ENCODE measurements around the gene CDKL5.

Gene CDKL5

DNA sequence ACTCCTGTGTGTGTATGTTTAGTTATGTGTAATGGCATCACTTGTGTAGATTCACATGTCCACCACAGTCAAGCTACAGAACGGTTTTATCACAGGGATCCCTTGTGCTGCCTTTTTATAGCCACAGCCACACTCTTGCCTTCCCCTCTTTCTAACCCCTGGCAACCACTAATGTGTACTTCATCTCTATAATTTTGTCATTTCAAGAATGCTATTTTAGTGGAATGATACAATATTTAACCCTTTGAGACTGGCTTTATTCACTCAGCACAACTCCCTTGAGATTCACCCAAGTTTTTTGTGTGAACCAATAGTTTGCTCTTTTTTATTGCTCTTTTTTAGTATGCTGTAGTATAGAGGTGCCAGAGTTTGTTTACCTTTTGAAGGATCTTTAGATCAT, 112.1 kb downstream of the CDKL5 start:
- Histone ChIP-seq H3K4me2 (ENCODE audit: insufficient read depth, low read length, poor library complexity, severe bottlenecking) (no peak overlapping the region), H3K4ac (ENCODE audit: low read length) (no peak overlapping the region), H2BK120ac (ENCODE audit: low read depth, low read length) (no peak overlapping the region), H2AFZ (ENCODE audit: low read length) (no peak overlapping the region), H4K91ac (ENCODE audit: low read depth, low read length, poor library complexity) (no peak overlapping the region), H3K4me1 (ENCODE audit: control insufficient read depth in 2 of 2, insufficient read depth in 1 of 2, low read depth in 1 of 2, low read length in 2 of 2) (peaks cover 0 to 2% of the 10 kb centered on the region in 2 donors), H3K79me1 (ENCODE audit: low read depth, low read length) (no peaks in the 10 kb centered on the region), H3K36me3 (replicated peaks in 1 of 2; ENCODE audit: control insufficient read depth in 2 of 2, insufficient read depth in 2 of 2, low read length in 2 of 2) (no peaks in the 10 kb centered on the region), H3K23ac (ENCODE audit: low read depth, low read length, poor library complexity) (no peak overlapping the region), H3K27me3 (ENCODE audit: control insufficient read depth in 3 of 3, insufficient read depth in 3 of 3, low read depth in 1 of 3, low read length in 3 of 3) (no peaks in the 10 kb centered on the region), H3K9me3 (replicated peaks in 1 of 2; ENCODE audit: control insufficient read depth in 2 of 2, insufficient read depth in 1 of 2, low read depth in 1 of 2, low read length in 2 of 2) (no peaks in the 10 kb centered on the region), H3K14ac (ENCODE audit: low read length) (no peak overlapping the region), H2BK5ac (ENCODE audit: low read length) (no peak overlapping the region), H3K18ac (ENCODE audit: low read length) (no peak overlapping the region), H3K27ac (replicated peaks; ENCODE audit: low read length) (no peak overlapping the region), H2BK12ac (ENCODE audit: low read length) (no peak overlapping the region), H2AK5ac (ENCODE audit: low read depth, low read length) (no peak overlapping the region), H3K9ac (ENCODE audit: low read depth, low read length, poor library complexity) (no peak overlapping the region), H3K4me3 (ENCODE audit: low read length in 2 of 2) (no peak overlapping the region), H4K8ac (ENCODE audit: low read depth, low read length) (no peak overlapping the region), H2BK15ac (ENCODE audit: low read length) (no peak overlapping the region)
- no peak for DNase-seq (ENCODE audit: low spot score)
- no CpG with 5 or more reads among the region's 1 CpG for WGBS, 2 donors (ENCODE audit: extremely low coverage in 2 of 2, insufficient read length in 2 of 2, insufficient replicate concordance in 1 of 2)

DNA sequence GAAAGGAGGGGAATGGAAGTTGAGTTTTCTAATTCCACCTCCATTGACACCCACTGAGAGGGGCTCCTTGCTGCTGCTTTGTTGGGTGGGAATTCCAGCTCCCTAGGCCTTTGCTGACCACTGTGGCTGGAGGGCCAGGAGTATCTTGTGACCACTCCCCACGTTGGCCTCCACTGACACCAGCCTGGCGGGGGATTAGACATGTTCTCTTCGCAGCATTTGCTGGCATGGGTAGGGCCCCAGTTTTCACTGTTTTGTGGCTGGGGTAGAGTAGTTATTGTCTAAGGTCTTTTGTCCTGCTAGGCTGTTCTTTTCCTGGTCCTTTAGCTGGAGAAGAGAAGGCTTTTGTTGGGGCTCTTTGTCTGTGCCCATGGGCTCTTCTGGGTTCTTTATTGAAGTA, 116.7 kb downstream of the CDKL5 start:
- no peak overlapping the region for H2BK15ac ChIP-seq (ENCODE audit: low read length)
- no peak overlapping the region for H2BK12ac ChIP-seq (ENCODE audit: low read length)
- H3K9me3 ChIP-seq (replicated peaks in 1 of 2; ENCODE audit: control insufficient read depth in 2 of 2, insufficient read depth in 1 of 2, low read depth in 1 of 2, low read length in 2 of 2), result no peaks in the 10 kb centered on the region
- H3K4ac ChIP-seq (ENCODE audit: low read length), result no peak overlapping the region
- no peak overlapping the region for H2AFZ ChIP-seq (ENCODE audit: low read length)
- no peak overlapping the region for H3K18ac ChIP-seq (ENCODE audit: low read length)
- peaks cover 2% of the 10 kb centered on the region for H3K79me1 ChIP-seq (ENCODE audit: low read depth, low read length)
- no peak overlapping the region for H3K23ac ChIP-seq (ENCODE audit: low read depth, low read length, poor library complexity)
- H3K9ac ChIP-seq (ENCODE audit: low read depth, low read length, poor library complexity), result no peak overlapping the region
- no peaks in the 10 kb centered on the region for H3K36me3 ChIP-seq (replicated peaks in 1 of 2; ENCODE audit: control insufficient read depth in 2 of 2, insufficient read depth in 2 of 2, low read length in 2 of 2)
- no peak overlapping the region for H2BK5ac ChIP-seq (ENCODE audit: low read length)
- no peak overlapping the region for H4K91ac ChIP-seq (ENCODE audit: low read depth, low read length, poor library complexity)
- peaks cover 0 to 6% of the 10 kb centered on the region in 2 donors for H3K4me1 ChIP-seq (ENCODE audit: control insufficient read depth in 2 of 2, insufficient read depth in 1 of 2, low read depth in 1 of 2, low read length in 2 of 2)
- peak; percentile 12 for DNase-seq (ENCODE audit: low spot score)
- no peak overlapping the region for H2AK5ac ChIP-seq (ENCODE audit: low read depth, low read length)
- no peak overlapping the region for H3K27ac ChIP-seq (replicated peaks; ENCODE audit: low read length)
- no peak overlapping the region for H3K4me2 ChIP-seq (ENCODE audit: insufficient read depth, low read length, poor library complexity, severe bottlenecking)
- H3K4me3 ChIP-seq (ENCODE audit: low read length in 2 of 2), result no peak overlapping the region
- H2BK120ac ChIP-seq (ENCODE audit: low read depth, low read length), result no peak overlapping the region
- no CpG with 5 or more reads among the region's 3 CpGs for WGBS, 2 donors (ENCODE audit: extremely low coverage in 2 of 2, insufficient read length in 2 of 2, insufficient replicate concordance in 1 of 2)
- H3K27me3 ChIP-seq (ENCODE audit: control insufficient read depth in 3 of 3, insufficient read depth in 3 of 3, low read depth in 1 of 3, low read length in 3 of 3), result no peaks in the 10 kb centered on the region
- H3K14ac ChIP-seq (ENCODE audit: low read length), result no peak overlapping the region
- H4K8ac ChIP-seq (ENCODE audit: low read depth, low read length), result no peak overlapping the region

DNA sequence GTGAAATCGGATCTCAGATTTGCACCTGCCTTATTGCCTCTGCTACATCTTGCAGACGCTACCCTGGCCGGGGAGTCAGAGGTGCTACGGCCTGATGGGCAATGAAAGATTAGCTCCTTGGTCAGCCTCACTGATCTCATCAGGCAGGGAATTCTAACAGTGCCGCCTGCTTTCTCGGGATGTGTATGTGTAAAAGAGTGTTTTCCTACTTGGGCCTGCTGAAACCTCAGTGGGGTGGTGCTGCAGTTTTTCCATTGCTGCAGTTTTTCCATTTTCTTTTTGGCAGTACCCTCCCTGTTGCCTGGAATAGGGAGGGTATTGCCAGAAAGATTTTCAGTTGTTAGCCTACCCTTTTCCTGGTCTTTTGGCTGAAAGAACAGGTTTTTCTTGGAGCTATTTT, 117.5 kb downstream of the CDKL5 start:
- Histone ChIP-seq H2BK15ac (ENCODE audit: low read length) (no peak overlapping the region), H3K27ac (replicated peaks; ENCODE audit: low read length) (no peak overlapping the region), H3K18ac (ENCODE audit: low read length) (no peak overlapping the region), H3K79me1 (ENCODE audit: low read depth, low read length) (peaks cover 2% of the 10 kb centered on the region), H3K9me3 (replicated peaks in 1 of 2; ENCODE audit: control insufficient read depth in 2 of 2, insufficient read depth in 1 of 2, low read depth in 1 of 2, low read length in 2 of 2) (no peaks in the 10 kb centered on the region), H2BK120ac (ENCODE audit: low read depth, low read length) (no peak overlapping the region), H3K4me2 (ENCODE audit: insufficient read depth, low read length, poor library complexity, severe bottlenecking) (no peak overlapping the region), H3K36me3 (replicated peaks in 1 of 2; ENCODE audit: control insufficient read depth in 2 of 2, insufficient read depth in 2 of 2, low read length in 2 of 2) (no peaks in the 10 kb centered on the region), H3K9ac (ENCODE audit: low read depth, low read length, poor library complexity) (no peak overlapping the region), H3K14ac (ENCODE audit: low read length) (no peak overlapping the region), H2BK5ac (ENCODE audit: low read length) (no peak overlapping the region), H2AFZ (ENCODE audit: low read length) (no peak overlapping the region), H4K91ac (ENCODE audit: low read depth, low read length, poor library complexity) (no peak overlapping the region), H2BK12ac (ENCODE audit: low read length) (no peak overlapping the region), H3K4ac (ENCODE audit: low read length) (no peak overlapping the region), H3K23ac (ENCODE audit: low read depth, low read length, poor library complexity) (no peak overlapping the region), H4K8ac (ENCODE audit: low read depth, low read length) (no peak overlapping the region), H3K4me3 (ENCODE audit: low read length in 2 of 2) (no peak overlapping the region), H3K27me3 (ENCODE audit: control insufficient read depth in 3 of 3, insufficient read depth in 3 of 3, low read depth in 1 of 3, low read length in 3 of 3) (no peaks in the 10 kb centered on the region), H2AK5ac (ENCODE audit: low read depth, low read length) (no peak overlapping the region), H3K4me1 (ENCODE audit: control insufficient read depth in 2 of 2, insufficient read depth in 1 of 2, low read depth in 1 of 2, low read length in 2 of 2) (peaks cover 0 to 6% of the 10 kb centered on the region in 2 donors)
- WGBS, 2 donors (ENCODE audit: extremely low coverage in 2 of 2, insufficient read length in 2 of 2, insufficient replicate concordance in 1 of 2), result no CpG with 5 or more reads among the region's 6 CpGs
- DNase-seq (ENCODE audit: low spot score), result no peak

DNA sequence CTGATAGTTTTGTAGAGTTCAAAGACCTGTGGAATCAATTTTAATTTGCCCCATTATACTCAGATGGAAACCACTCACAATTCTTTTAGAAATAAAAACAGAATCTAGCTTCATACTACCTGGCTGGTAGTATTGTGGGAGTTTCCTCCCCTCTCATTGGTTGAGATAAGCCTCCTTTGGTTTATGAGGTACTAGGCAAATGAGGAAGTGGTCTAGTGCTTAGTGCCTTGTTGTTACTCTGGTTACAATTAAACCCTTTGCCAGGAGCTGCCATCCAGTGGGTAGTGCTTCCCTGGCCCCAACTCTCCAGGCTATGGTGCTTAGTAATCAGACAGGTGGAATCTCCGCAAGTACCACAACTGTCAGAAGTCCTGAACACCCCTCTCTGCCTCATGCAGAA, 118.3 kb downstream of the CDKL5 start:
- no peak overlapping the region for H3K4ac ChIP-seq (ENCODE audit: low read length)
- H3K4me1 ChIP-seq (ENCODE audit: control insufficient read depth in 2 of 2, insufficient read depth in 1 of 2, low read depth in 1 of 2, low read length in 2 of 2), result peaks cover 0 to 6% of the 10 kb centered on the region in 2 donors
- H2AFZ ChIP-seq (ENCODE audit: low read length), result no peak overlapping the region
- no peak overlapping the region for H2BK120ac ChIP-seq (ENCODE audit: low read depth, low read length)
- no CpG with 5 or more reads among the region's 1 CpG for WGBS, 2 donors (ENCODE audit: extremely low coverage in 2 of 2, insufficient read length in 2 of 2, insufficient replicate concordance in 1 of 2)
- no peak overlapping the region for H2BK12ac ChIP-seq (ENCODE audit: low read length)
- no peak overlapping the region for H2BK15ac ChIP-seq (ENCODE audit: low read length)
- no peak for DNase-seq (ENCODE audit: low spot score)
- no peak overlapping the region for H2AK5ac ChIP-seq (ENCODE audit: low read depth, low read length)
- no peak overlapping the region for H3K4me3 ChIP-seq (ENCODE audit: low read length in 2 of 2)
- no peak overlapping the region for H3K4me2 ChIP-seq (ENCODE audit: insufficient read depth, low read length, poor library complexity, severe bottlenecking)
- no peak overlapping the region for H4K8ac ChIP-seq (ENCODE audit: low read depth, low read length)
- no peak overlapping the region for H3K14ac ChIP-seq (ENCODE audit: low read length)
- H3K79me1 ChIP-seq (ENCODE audit: low read depth, low read length), result peaks cover 2% of the 10 kb centered on the region
- no peaks in the 10 kb centered on the region for H3K27me3 ChIP-seq (ENCODE audit: control insufficient read depth in 3 of 3, insufficient read depth in 3 of 3, low read depth in 1 of 3, low read length in 3 of 3)
- no peaks in the 10 kb centered on the region for H3K9me3 ChIP-seq (replicated peaks in 1 of 2; ENCODE audit: control insufficient read depth in 2 of 2, insufficient read depth in 1 of 2, low read depth in 1 of 2, low read length in 2 of 2)
- H3K27ac ChIP-seq (replicated peaks; ENCODE audit: low read length), result no peak overlapping the region
- no peak overlapping the region for H4K91ac ChIP-seq (ENCODE audit: low read depth, low read length, poor library complexity)
- H3K36me3 ChIP-seq (replicated peaks in 1 of 2; ENCODE audit: control insufficient read depth in 2 of 2, insufficient read depth in 2 of 2, low read length in 2 of 2), result no peaks in the 10 kb centered on the region
- H3K18ac ChIP-seq (ENCODE audit: low read length), result no peak overlapping the region
- H2BK5ac ChIP-seq (ENCODE audit: low read length), result no peak overlapping the region
- H3K9ac ChIP-seq (ENCODE audit: low read depth, low read length, poor library complexity), result no peak overlapping the region
- H3K23ac ChIP-seq (ENCODE audit: low read depth, low read length, poor library complexity), result no peak overlapping the region
